Upper lobe of left lung (tissue), 6 donors: ENCODE results near the gene SLC19A2. TPM values are rescaled to one million over a fixed set of nuclear protein-coding genes. Genes with fewer than 3 reads are reported as not detected.
A peak's percentile ranks its signal among the peaks of the same experiment; 100 is the strongest.

Experiments used
- ATAC-seq, 2 donors: fragments of 200-7000 bp; cut with Tn5 transposase; one replicate each; pipeline ENCODE4 v1.9.1; 2022; ENCODE audit warnings: mild to moderate bottlenecking in 2 of 2, moderate library complexity in 2 of 2; ENCODE audit not compliant: low FRiP score in 2 of 2
- DNase-seq, 2 donors: peaks; one replicate each; pipeline ENCODE4 v3.0.0-alpha.2; 2019 to 2020
- H3K27ac ChIP-seq, 4 donors: fragments of 200-600 bp; sonication (generic); one replicate each; pipeline ENCODE4 v1.5.1; 2016 to 2019
- H3K27me3 ChIP-seq, 4 donors: fragments of 200-600 bp; sonication (generic); one replicate each; pipeline ENCODE4 v1.5.1; 2017 to 2019
- H3K36me3 ChIP-seq, 4 donors: fragments of 200-600 bp; sonication (generic); one replicate each; pipeline ENCODE4 v1.5.1; 2016 to 2019
- H3K4me1 ChIP-seq, 4 donors: fragments of 200-600 bp; sonication (generic); one replicate each; pipeline ENCODE4 v1.5.1; 2018 to 2019
- H3K4me3 ChIP-seq, 4 donors: fragments of 200-600 bp; sonication (generic); one replicate each; pipeline ENCODE4 v1.5.1; 2017 to 2019; ENCODE audit warnings: mild to moderate bottlenecking in 2 of 4, moderate library complexity in 1 of 4
- H3K9me3 ChIP-seq, 4 donors: fragments of 200-600 bp; sonication (generic); one replicate each; pipeline ENCODE4 v1.5.1; 2018 to 2019
- CTCF ChIP-seq, 6 experiments: fragments of 450-650 bp in 4 of 6; fragments of 200-600 bp in 2 of 6; sonication (generic) in 2 of 6; IDR thresholded peaks; one replicate each; pipeline ENCODE4 v1.5.1; 2016 to 2019; ENCODE audit warnings: antibody characterized with exemption in 6 of 6
- EP300 ChIP-seq, 4 donors: sonication (generic); formaldehyde crosslinking; IDR thresholded peaks; one replicate each; pipeline ENCODE4 v1.5.1; 2017; ENCODE audit warnings: antibody characterized with exemption in 4 of 4, control low read depth in 2 of 4
- POLR2A ChIP-seq, 4 donors: fragments of 450-650 bp; IDR thresholded peaks; one replicate each; pipeline ENCODE4 v1.5.1; 2016 to 2017; ENCODE audit warnings: antibody characterized with exemption in 4 of 4, mild to moderate bottlenecking in 2 of 4
- POLR2AphosphoS5 ChIP-seq, 2 donors: sonication (generic); formaldehyde crosslinking; IDR thresholded peaks; one replicate each; pipeline ENCODE4 v1.5.1; 2017; ENCODE audit warnings: antibody characterized with exemption in 2 of 2
- WGBS, 2 donors: methylation state at CpG; one replicate each; pipeline ENCODE4 v1.1.5; 2017 to 2018; 5-methylcytosine and 5-hydroxymethylcytosine counted together
- total RNA-seq, 6 donors: library from RNA; depleted of rRNA in 4 of 6; stranded (reverse); fragments of >200 nt in 4 of 6; gene quantifications; one replicate each; pipeline versions ENCODE4 v1.1.0 to v1.2.1, GENCODE V29; 2016 to 2021
- donor health status: DM: no; HTN: no; CAD: no; lungs with moderate emphysema.
- donor health status: DM: no; HTN: yes; CAD: no; lungs with severe emphysema.

SLC19A2 gene
- total RNA-seq, 6 donors from 2014 or later: 8.4 to 37.1 (median 13.6) TPM

- peaks cover 0 to 32% (median 4%) of the 10 kb centered on the region in 4 donors for H3K36me3 ChIP-seq
- no peak overlapping the region for H3K4me3 ChIP-seq
- H3K27ac ChIP-seq: no peak overlapping the region
- no peak for DNase-seq
- no peak for TF ChIP-seq POLR2A (IDR thresholded peaks at IDR 0.05)
- TF ChIP-seq POLR2AphosphoS5 (IDR thresholded peaks at IDR 0.05): no peak
- no peak for TF ChIP-seq CTCF (IDR thresholded peaks at IDR 0.05)
- no peak for TF ChIP-seq EP300 (IDR thresholded peaks at IDR 0.05)
- no peaks in the 10 kb centered on the region for H3K9me3 ChIP-seq
- peaks cover 0 to 1% (median 0%) of the 10 kb centered on the region in 4 donors for H3K27me3 ChIP-seq
- no peak for ATAC-seq
- peaks cover 0 to 5% (median 2%) of the 10 kb centered on the region in 4 donors for H3K4me1 ChIP-seq
Measured at GRCh38 chr1:169465281-169465680, 20.5 kb downstream of the SLC19A2 start.

GRCh38 chr1:169462385-169462784 is 23.4 kb downstream of the SLC19A2 start:
- no peak for TF ChIP-seq CTCF (IDR thresholded peaks at IDR 0.05)
- no peak for TF ChIP-seq POLR2A (IDR thresholded peaks at IDR 0.05)
- Histone ChIP-seq H3K27me3 (peaks cover 0 to 2% (median 0%) of the 10 kb centered on the region in 4 donors), H3K27ac (no peak overlapping the region), H3K4me1 (peaks cover 0 to 7% (median 3%) of the 10 kb centered on the region in 4 donors), H3K36me3 (peaks cover 0 to 15% (median 4%) of the 10 kb centered on the region in 4 donors), H3K9me3 (peaks cover 3 to 4% (median 4%) of the 10 kb centered on the region in 4 donors), H3K4me3 (no peak overlapping the region)
- no peak for DNase-seq
- 96% methylated on average over 5 of the region's 5 CpGs for WGBS, 2 donors
- no peak for ATAC-seq

GRCh38 chr1:169461390-169462000 is 24.2 kb downstream of the SLC19A2 start:
- WGBS, 2 donors: 79 to 82% methylated on average over 4 of the region's 4 CpGs
- no peak for TF ChIP-seq CTCF (IDR thresholded peaks at IDR 0.05)
- TF ChIP-seq POLR2A (IDR thresholded peaks at IDR 0.05): no peak
- TF ChIP-seq EP300 (IDR thresholded peaks at IDR 0.05): no peak
- TF ChIP-seq POLR2AphosphoS5 (IDR thresholded peaks at IDR 0.05): no peak
- Histone ChIP-seq H3K4me3 (no peak overlapping the region), H3K4me1 (peaks cover 0 to 7% (median 3%) of the 10 kb centered on the region in 4 donors), H3K27me3 (peaks cover 0 to 2% (median 0%) of the 10 kb centered on the region in 4 donors), H3K27ac (no peak overlapping the region), H3K9me3 (peaks cover 7 to 10% (median 9%) of the 10 kb centered on the region in 4 donors), H3K36me3 (peaks cover 0 to 12% (median 4%) of the 10 kb centered on the region in 4 donors)
- DNase-seq: no peak
- no peak for ATAC-seq

- H3K27me3 ChIP-seq: peaks cover 0 to 2% (median 0%) of the 10 kb centered on the region in 4 donors
- H3K4me1 ChIP-seq: peaks cover 0 to 7% (median 3%) of the 10 kb centered on the region in 4 donors
- peak; percentile 63 to 66 for ATAC-seq
- WGBS, 2 donors: 14 to 22% methylated on average over 17 to 34 of the region's 35 CpGs
- peak overlapping the region in 2 of 4 donors; percentile 39 to 68 for H3K27ac ChIP-seq
- DNase-seq: peak; percentile 34 to 85
- H3K36me3 ChIP-seq: peaks cover 0 to 6% (median 2%) of the 10 kb centered on the region in 4 donors
- peak overlapping the region in 3 of 4 donors; percentile 23 to 38 (median 35) for H3K4me3 ChIP-seq
- TF ChIP-seq CTCF (IDR thresholded peaks at IDR 0.05): no peak
- no peak for TF ChIP-seq POLR2AphosphoS5 (IDR thresholded peaks at IDR 0.05)
- no peak for TF ChIP-seq EP300 (IDR thresholded peaks at IDR 0.05)
- TF ChIP-seq POLR2A (IDR thresholded peaks at IDR 0.05): no peak
- peaks cover 7 to 10% (median 9%) of the 10 kb centered on the region in 4 donors for H3K9me3 ChIP-seq
Measured at GRCh38 chr1:169460191-169460833, 25.4 kb downstream of the SLC19A2 start.
